ENCODE measurements around the gene DEPP1. TPM values are rescaled to one million over a fixed set of nuclear protein-coding genes. Genes with fewer than 3 reads are reported as not detected.

DEPP1 gene
- polyA plus RNA-seq, 3 donors: 5.9 to 8.8 (median 7.2) TPM

DNA sequence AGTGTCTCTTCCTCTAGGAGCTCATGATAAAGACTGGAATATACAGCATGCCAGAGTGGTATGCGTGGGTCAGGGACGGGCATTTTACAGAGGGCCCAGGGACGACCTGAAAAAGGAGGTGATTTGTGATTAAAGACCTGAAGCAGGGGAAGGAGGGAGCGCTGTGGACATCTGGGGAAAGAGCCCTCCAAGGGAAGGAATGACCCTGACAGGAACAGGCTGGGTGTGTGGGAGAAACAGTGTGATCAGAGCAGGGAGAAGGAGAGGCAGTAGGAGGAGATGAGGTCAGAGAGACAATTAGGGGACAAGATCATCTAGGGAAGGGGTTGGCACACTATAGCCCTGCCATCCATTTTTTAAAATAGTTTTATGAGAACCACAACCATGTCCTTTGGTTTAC, 22.4 kb downstream of the DEPP1 start:
- DNase-seq (ENCODE audit: low read depth in 3 of 3, low spot score in 2 of 3): no peak

DNA sequence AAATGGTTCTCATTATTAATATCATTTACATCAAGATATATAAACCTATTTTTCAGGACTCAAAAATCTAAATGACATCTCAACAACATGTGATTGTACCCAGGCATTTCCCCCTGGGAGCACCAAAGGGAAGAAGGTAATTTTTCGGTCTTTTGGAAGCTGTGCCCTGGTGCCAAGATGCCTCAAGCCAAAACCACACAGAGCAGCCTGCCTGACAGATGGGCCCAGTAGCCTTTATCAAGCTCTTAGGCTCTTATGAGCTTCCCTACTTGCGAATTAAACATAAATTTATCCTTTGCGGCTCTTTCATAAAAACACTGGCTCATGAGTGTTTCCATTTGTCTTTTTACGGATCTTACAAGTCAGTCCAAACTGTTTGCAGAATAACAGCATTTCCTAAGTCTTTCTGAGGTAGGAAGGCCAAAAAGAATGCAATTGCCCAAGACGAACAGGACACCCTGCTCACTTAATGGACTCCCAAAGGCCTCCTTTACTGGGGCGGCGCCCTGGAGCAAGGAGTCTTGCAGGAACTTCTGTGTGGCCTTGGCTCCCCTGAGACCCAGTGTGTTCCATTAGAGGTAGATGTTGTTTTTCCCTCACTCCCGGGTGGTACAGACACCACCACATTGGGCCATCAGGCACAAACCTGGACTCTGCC, 23.1 kb downstream of the DEPP1 start:
- DNase-seq (ENCODE audit: low read depth in 3 of 3, low spot score in 2 of 3): no peak

DNA sequence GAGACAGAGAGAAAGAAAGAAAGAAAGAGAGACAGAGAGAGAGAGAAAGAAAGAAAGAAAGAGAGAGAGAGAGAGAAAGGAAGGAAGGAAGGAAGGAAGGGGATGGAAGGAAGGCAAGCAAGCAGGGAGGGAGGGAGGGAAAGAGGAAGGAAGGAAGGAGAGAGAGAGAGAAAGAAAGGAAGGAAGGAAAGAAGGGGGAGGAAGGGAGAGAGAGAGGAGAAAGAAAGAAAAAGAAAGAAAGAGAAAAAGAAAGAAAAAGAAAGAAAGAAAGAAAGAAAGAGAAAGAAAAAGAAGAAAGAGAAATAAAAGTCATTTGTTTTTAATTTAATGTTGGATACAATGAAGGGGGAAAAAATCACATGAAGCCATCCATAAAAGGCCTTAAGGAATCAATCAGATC, 23.6 kb downstream of the DEPP1 start:
- DNase-seq (ENCODE audit: low read depth in 3 of 3, low spot score in 2 of 3): no peak

DNA sequence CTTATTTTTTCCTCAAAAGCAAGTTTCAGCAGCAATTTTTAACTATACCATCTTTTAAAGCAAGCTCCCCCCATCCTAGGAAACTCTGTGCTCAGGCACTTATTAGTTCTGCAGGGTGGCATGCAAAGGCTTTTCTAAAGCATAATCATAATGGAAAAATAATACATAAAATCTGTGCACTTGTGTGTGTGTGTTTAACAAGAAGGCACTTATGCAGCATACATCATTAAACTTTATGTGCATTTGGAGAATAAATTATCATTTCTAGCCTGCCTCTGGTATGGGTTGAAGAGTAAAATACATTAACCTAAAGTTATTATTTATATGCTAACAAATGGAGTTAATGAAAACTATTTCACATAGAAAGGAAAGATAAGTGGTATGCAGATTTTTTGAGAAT, 24.6 kb downstream of the DEPP1 start:
- DNase-seq (ENCODE audit: low read depth in 3 of 3, low spot score in 2 of 3): no peak

- DNase-seq (ENCODE audit: low read depth in 3 of 3, low spot score in 2 of 3): no peak
Observed at GRCh38 chr10:44952779-44953231, 25.8 kb downstream of the DEPP1 start.

DNA sequence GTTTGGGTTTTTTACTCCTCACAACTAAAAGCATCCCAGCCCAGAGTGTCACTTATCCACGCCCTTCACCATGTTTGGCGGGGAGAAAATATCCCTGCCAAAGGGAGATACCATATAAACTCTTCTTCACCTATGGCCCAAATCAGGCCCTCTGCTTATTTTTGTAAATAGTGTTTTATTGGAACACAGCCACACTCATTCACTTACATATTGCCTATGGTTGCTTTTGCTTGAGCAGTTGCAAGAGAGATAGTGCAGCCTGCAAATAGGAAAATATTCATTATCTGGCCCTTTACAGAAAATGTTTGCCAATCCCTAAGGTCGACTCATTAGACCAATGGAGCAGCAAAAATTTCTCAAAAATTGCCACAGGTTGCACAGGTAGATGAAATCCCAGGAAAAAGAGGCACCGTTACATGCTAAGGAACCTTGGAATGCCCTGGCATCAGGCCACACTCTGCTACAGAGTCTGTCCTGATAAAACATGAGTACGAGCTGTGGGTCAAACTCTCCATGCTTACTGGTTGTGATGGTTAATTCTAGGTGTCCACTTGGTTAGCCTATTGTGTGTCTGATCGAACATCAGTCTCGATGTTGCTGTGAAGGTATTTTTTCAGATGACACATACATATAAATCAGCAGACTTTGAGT, 26.9 kb downstream of the DEPP1 start:
- DNase-seq (ENCODE audit: low read depth in 3 of 3, low spot score in 2 of 3): no peak

- DNase-seq (ENCODE audit: low read depth in 3 of 3, low spot score in 2 of 3): no peak
Observed at GRCh38 chr10:44950326-44951225, 28.0 kb downstream of the DEPP1 start.

DNA sequence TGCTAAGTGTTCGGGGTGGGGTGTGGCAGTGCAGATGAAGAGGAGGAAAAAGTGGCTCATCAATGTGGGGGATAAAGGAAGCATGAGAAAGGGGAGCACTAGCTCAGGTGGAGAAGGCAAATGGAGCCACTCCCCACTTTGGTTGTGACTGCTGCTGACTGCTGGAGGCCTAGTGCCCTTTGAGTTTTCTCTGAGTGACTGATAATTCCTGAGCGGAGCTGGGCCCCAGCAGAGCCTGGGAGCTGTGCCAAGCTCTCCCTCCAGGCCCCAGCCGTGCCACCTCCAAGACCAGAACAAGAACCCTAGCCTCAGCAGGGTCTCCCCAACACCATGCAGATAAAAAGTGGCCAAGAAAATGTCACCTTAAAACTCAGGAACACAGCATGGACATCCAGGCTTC, 28.7 kb downstream of the DEPP1 start:
- no peak for DNase-seq (ENCODE audit: low read depth in 3 of 3, low spot score in 2 of 3)

DNA sequence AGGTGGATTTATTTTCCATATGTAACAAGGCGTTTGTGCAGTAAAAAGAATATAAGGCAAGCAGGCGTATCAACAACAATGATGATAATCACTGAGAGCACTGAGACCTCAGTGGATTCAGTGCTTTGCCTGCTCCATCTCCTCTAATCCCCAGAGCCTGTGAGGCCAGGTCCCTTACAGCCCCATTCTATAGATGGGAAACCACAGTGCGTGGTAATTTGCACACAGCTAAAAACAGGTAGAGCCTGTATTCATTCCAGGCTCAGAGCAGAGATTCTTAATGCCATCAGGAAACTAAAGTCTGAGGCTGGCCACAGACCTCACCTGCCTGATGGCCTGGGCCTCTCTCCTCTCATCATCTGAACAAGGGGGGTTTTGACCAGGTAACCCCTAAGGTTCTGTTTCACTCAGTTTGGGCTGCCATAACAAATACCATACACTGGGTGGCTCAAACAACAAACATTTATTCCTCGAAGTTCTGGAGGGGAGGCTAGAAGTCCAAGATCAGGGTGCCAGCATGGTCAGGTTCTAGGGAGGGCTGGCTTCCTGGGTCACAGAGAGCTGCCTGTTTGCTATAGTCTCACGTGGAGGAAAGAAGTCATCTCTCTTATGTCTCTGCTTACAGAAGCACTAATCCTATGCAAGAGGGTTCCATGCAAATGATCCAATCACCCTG, 29.3 kb downstream of the DEPP1 start:
- DNase-seq (ENCODE audit: low read depth in 3 of 3, low spot score in 2 of 3): no peak

DNA sequence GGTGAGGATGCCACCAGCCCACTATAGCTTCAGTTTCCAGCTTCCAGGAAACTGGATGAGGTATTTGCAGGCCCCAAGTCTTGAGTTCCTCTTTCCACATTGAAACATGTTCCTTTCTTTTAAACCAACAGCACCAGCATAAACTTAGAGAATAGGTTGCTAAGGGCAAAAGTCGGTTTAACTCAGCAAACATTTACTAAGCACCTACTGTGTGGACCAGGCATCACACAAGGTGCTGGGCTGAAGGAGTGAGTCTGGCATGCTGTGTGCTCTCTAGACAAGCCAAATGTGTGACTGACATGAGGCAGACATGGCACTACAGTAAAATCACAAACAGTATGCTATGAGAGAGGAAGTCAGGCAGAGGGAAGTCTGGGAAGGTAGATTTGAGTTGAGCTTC, 30.0 kb downstream of the DEPP1 start:
- DNase-seq (ENCODE audit: low read depth in 3 of 3, low spot score in 2 of 3): no peak

- no peak for DNase-seq (ENCODE audit: low read depth in 3 of 3, low spot score in 2 of 3)
Observed at GRCh38 chr10:44947371-44948152, 31.0 kb downstream of the DEPP1 start.

- no peak for DNase-seq (ENCODE audit: low read depth in 3 of 3, low spot score in 2 of 3)
Observed at GRCh38 chr10:44946205-44946604, 32.4 kb downstream of the DEPP1 start.

- DNase-seq (ENCODE audit: low read depth in 3 of 3, low spot score in 2 of 3): no peak
Observed at GRCh38 chr10:44944354-44944753, 34.3 kb downstream of the DEPP1 start.

DNA sequence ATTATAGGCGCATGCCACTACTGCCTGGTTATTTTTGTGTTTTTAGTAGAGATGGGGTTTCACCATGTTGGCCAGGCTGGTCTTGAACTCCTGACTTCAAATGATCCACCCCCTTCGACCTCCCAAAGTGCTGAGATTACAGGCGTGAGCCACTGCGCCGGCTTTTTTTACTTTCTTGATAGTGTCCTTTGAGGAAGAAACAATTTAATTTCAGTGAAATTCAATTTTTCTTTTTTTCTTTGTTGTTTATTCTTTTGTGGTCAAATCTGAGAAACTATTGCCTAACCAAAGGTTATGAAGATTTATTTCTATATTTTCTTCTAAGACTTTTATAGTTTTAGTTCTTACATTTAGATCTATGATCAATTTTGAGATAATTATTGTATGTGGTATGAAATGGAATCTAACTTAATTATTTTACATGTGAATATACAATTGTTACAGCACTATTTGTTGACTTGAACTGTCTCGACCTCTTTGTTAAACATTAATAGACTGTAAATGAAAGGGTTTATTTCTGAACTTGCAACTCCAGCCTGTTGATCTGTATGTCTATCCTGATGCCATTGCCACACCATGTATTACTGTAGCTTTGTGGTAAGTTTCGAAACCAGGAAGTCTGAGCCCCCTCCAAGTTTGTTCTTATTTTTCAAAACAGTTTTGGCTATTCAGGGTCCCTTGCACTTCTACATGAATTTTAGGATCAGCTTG, 38.8 kb downstream of the DEPP1 start:
- no peak for DNase-seq (ENCODE audit: low read depth in 3 of 3, low spot score in 2 of 3)

DNA sequence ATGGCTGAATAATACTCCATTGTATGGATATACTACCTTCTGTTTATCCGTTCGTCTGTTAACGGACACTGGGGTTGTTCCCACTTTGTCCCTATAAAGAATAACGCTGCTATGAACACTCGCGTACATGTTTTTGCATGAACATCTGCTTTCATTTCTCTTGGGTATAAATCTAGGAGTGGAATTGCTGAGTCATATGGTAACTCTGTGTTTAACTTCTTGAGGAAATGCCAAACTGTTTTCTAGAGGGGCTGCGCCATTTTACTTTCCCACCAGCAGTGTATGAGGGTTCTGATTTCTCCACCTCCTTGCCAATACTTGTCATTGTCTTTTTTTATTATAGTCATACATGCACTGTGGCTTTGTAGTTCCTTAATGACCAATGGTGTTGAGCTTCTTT, 39.7 kb downstream of the DEPP1 start:
- no peak for DNase-seq (ENCODE audit: low read depth in 3 of 3, low spot score in 2 of 3)

GRCh38 chr10:44937196-44938005, 41.2 kb downstream of the DEPP1 start:
- no peak for DNase-seq (ENCODE audit: low read depth in 3 of 3, low spot score in 2 of 3)

DNA sequence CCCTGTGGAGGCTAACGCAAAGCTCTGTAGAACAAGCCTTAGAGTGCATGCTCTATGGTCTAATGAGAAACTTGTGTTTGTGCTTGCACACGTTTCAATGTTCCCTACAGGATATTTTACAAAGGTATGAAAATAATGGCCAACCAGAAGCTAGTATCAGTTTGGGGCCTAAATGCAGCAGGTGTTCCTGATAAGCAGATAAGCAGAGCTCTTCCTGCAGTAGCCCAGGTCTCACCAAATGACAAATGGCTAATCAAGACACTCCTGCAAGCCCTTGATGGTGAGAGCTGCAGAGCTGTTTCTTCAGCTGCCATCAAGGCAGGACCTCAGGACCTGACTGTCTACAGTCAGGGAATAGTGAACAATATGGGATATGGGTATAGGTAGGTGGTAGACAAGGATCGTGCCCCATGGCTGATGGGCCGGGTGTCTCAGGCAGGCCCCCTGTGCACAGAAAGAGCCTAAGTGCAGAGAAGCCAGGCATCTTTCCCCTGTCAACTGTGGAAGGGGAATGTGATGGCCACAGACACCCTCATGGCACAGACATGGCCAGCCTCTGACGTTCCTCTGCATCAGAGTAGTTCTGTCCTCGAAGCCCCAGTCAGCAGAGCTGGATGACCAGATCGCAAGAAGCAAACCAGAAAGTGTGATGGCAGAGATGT, 42.2 kb downstream of the DEPP1 start:
- no peak for DNase-seq (ENCODE audit: low read depth in 3 of 3, low spot score in 2 of 3)

GRCh38 chr10:44935966-44936295, 42.7 kb downstream of the DEPP1 start:
- DNase-seq (ENCODE audit: low read depth in 3 of 3, low spot score in 2 of 3): no peak
